ENCODE measurements around the gene CDH4. TPM values are rescaled to one million over a fixed set of nuclear protein-coding genes. Genes with fewer than 3 reads are reported as not detected.

The CDH4 gene
- total RNA-seq, 3 donors from 2014 or later (not counting 1 experiment from before 2014, with no cell fraction given): 0.18 TPM; not detected in 2

DNA sequence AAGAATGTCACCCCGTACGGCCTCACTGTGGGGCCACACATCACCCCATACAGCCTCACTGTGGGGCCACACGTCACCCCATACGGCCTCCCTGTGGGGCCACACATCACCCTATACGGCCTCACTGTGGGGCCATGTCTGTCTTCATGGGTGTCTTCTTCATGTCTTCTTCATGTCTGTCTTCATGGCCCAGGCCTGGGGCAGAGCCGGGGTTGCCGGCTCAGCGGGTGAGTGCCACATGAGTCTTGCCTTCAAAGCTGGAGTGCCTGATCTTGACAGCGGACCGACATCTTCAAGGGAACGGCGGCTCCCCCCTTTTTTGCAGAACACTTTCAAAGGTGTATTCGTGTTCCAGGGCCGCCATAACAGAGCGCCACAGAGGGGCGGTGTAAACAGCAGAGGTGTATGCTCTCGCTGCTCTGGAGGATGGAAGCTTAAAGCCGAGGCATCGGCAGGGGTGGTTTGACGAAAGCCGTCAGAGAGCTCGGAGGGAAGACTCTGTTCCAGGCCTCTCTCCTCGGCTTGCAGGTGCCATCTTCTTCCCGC is 448.6 kb downstream of the CDH4 start:
- DNase-seq (no peak), ATAC-seq (no peak)
- no peaks in the 10 kb centered on the region for H3K36me3 ChIP-seq (ENCODE audit: control insufficient read depth, insufficient read depth, low read length)
- H3K4me3 Mint-ChIP-seq: no peak overlapping the region
- peaks cover 14% of the 10 kb centered on the region for H3K9me3 ChIP-seq (ENCODE audit: control insufficient read depth, insufficient read depth, low read length)
- no peaks in the 10 kb centered on the region for H3K27me3 ChIP-seq (ENCODE audit: control insufficient read depth, insufficient read depth, low read length)
- H3K4me1 ChIP-seq (ENCODE audit: control insufficient read depth, insufficient read depth, low read length): no peaks in the 10 kb centered on the region
- no peak overlapping the region for H3K4me3 ChIP-seq (ENCODE audit: low read length)
- H3K27ac ChIP-seq (ENCODE audit: low read length): no peak overlapping the region
- WGBS (ENCODE audit: insufficient coverage): 95% methylated on average over 24 of the region's 24 CpGs
- H3K9me3 Mint-ChIP-seq: no peaks in the 10 kb centered on the region
- intact Hi-C loops (cut with micrococcal nuclease): no loop called here
- no peak overlapping the region for H3K27ac Mint-ChIP-seq
- TF ChIP-seq, protein P1, sequence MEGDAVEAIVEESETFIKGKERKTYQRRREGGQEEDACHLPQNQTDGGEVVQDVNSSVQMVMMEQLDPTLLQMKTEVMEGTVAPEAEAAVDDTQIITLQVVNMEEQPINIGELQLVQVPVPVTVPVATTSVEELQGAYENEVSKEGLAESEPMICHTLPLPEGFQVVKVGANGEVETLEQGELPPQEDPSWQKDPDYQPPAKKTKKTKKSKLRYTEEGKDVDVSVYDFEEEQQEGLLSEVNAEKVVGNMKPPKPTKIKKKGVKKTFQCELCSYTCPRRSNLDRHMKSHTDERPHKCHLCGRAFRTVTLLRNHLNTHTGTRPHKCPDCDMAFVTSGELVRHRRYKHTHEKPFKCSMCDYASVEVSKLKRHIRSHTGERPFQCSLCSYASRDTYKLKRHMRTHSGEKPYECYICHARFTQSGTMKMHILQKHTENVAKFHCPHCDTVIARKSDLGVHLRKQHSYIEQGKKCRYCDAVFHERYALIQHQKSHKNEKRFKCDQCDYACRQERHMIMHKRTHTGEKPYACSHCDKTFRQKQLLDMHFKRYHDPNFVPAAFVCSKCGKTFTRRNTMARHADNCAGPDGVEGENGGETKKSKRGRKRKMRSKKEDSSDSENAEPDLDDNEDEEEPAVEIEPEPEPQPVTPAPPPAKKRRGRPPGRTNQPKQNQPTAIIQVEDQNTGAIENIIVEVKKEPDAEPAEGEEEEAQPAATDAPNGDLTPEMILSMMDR (IDR thresholded peaks at IDR 0.05): no peak
- no peaks in the 10 kb centered on the region for H3K4me1 Mint-ChIP-seq
- H3K36me3 Mint-ChIP-seq: no peaks in the 10 kb centered on the region
- H3K27me3 Mint-ChIP-seq (ENCODE audit: low read depth in 2 of 2): no peaks in the 10 kb centered on the region

DNA sequence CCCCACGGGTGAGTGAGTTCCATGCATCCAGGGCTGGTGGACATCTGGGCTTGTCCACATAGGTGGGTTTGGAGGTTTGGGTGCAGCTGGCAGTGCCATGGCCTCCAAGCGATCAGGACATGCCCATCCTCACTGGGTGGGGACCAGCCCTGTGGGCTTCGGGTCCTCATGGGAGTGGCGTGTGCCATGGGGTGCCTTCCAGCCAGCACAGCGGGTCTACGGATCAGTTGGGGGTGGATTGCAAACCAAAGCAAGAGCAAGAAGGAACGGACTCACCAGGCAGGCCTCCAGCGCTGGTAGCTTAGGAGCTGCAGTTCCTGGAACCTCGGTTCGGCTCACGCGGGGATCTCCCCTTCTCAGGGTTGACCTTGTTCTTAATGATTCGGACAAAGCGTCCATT is 449.3 kb downstream of the CDH4 start:
- Histone ChIP-seq H3K9me3 (ENCODE audit: control insufficient read depth, insufficient read depth, low read length) (peaks cover 13% of the 10 kb centered on the region), H3K4me3 (ENCODE audit: low read length) (no peak overlapping the region), H3K27me3 (ENCODE audit: control insufficient read depth, insufficient read depth, low read length) (no peaks in the 10 kb centered on the region), H3K4me1 (ENCODE audit: control insufficient read depth, insufficient read depth, low read length) (no peaks in the 10 kb centered on the region), H3K36me3 (ENCODE audit: control insufficient read depth, insufficient read depth, low read length) (no peaks in the 10 kb centered on the region), H3K27ac (ENCODE audit: low read length) (no peak overlapping the region)
- H3K4me3 Mint-ChIP-seq: no peak overlapping the region
- no peaks in the 10 kb centered on the region for H3K27me3 Mint-ChIP-seq (ENCODE audit: low read depth in 2 of 2)
- no peak overlapping the region for H3K27ac Mint-ChIP-seq
- H3K36me3 Mint-ChIP-seq: no peaks in the 10 kb centered on the region
- intact Hi-C loops (cut with micrococcal nuclease): no loop called here
- TF ChIP-seq, protein P1 (IDR thresholded peaks at IDR 0.05): no peak
- no peaks in the 10 kb centered on the region for H3K9me3 Mint-ChIP-seq
- WGBS (ENCODE audit: insufficient coverage): 95% methylated on average over 14 of the region's 14 CpGs
- ATAC-seq (no peak), DNase-seq (no peak)
- H3K4me1 Mint-ChIP-seq: no peaks in the 10 kb centered on the region

DNA sequence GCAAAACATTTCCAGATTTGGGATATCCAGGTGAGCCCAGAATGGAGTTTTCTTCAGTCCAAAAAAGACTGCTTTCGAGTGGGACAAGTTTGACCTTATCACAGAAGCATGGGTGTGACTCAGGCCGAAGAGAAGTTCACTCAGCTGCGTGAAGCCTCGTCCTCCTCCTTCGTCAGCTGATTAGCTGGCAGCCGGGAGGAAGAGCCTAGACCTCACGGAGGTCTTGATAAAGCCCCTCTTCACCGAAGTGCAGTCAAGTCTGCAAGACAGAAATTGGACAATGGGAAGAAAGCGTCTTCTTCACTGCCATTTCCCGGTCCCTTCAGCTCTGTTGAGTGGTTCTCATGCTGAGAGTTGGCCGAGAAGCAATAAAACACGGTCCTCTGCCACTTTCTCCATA is 449.7 kb downstream of the CDH4 start:
- TF ChIP-seq, protein P1 (IDR thresholded peaks at IDR 0.05): no peak
- Histone ChIP-seq H3K4me3 (ENCODE audit: low read length) (no peak overlapping the region), H3K4me1 (ENCODE audit: control insufficient read depth, insufficient read depth, low read length) (no peaks in the 10 kb centered on the region), H3K27ac (ENCODE audit: low read length) (no peak overlapping the region), H3K27me3 (ENCODE audit: control insufficient read depth, insufficient read depth, low read length) (no peaks in the 10 kb centered on the region), H3K36me3 (ENCODE audit: control insufficient read depth, insufficient read depth, low read length) (no peaks in the 10 kb centered on the region), H3K9me3 (ENCODE audit: control insufficient read depth, insufficient read depth, low read length) (peaks cover 13% of the 10 kb centered on the region)
- ATAC-seq (no peak), DNase-seq (no peak)
- intact Hi-C loops (cut with micrococcal nuclease): no loop called here
- Mint-ChIP-seq H3K4me1 (no peaks in the 10 kb centered on the region), H3K36me3 (no peaks in the 10 kb centered on the region), H3K4me3 (no peak overlapping the region), H3K27me3 (ENCODE audit: low read depth in 2 of 2) (no peaks in the 10 kb centered on the region), H3K27ac (no peak overlapping the region), H3K9me3 (no peaks in the 10 kb centered on the region)
- WGBS (ENCODE audit: insufficient coverage): 87% methylated on average over 12 of the region's 12 CpGs

DNA sequence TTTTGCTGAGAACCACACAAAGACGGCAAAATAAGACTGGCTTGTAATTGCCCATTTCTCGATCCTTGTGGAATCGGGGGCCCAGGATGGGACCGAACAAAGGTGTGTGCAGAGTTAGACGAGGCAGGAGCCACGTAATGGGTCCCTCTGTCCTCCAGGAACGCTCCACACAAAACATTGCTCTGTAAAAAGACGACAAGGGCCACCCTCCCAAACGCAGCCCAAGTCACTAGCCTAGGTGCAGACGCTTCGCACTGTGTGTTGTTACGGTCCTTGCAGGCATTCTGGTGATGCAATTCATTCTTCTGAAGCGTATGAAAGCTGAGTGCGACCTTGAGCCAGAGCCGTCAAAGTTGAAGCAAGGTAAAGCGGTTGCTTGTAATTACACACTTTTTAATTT is 450.2 kb downstream of the CDH4 start:
- H3K36me3 Mint-ChIP-seq: no peaks in the 10 kb centered on the region
- WGBS (ENCODE audit: insufficient coverage): 90% methylated on average over 16 of the region's 16 CpGs
- no peaks in the 10 kb centered on the region for H3K4me1 ChIP-seq (ENCODE audit: control insufficient read depth, insufficient read depth, low read length)
- no peak overlapping the region for H3K4me3 ChIP-seq (ENCODE audit: low read length)
- no peaks in the 10 kb centered on the region for H3K4me1 Mint-ChIP-seq
- no peak overlapping the region for H3K4me3 Mint-ChIP-seq
- H3K36me3 ChIP-seq (ENCODE audit: control insufficient read depth, insufficient read depth, low read length): no peaks in the 10 kb centered on the region
- H3K9me3 ChIP-seq (ENCODE audit: control insufficient read depth, insufficient read depth, low read length): peaks cover 13% of the 10 kb centered on the region
- H3K27ac Mint-ChIP-seq: no peak overlapping the region
- H3K9me3 Mint-ChIP-seq: no peaks in the 10 kb centered on the region
- TF ChIP-seq, protein P1 (IDR thresholded peaks at IDR 0.05): no peak
- DNase-seq (no peak), ATAC-seq (no peak)
- no peaks in the 10 kb centered on the region for H3K27me3 ChIP-seq (ENCODE audit: control insufficient read depth, insufficient read depth, low read length)
- no peak overlapping the region for H3K27ac ChIP-seq (ENCODE audit: low read length)
- intact Hi-C loops (cut with micrococcal nuclease): no loop called here
- no peaks in the 10 kb centered on the region for H3K27me3 Mint-ChIP-seq (ENCODE audit: low read depth in 2 of 2)
